A549 (cell line): ENCODE data around the gene DYNC1I1. TPM values are rescaled to one million over a fixed set of nuclear protein-coding genes. Genes with fewer than 3 reads are reported as not detected.

Experiments
- ATAC-seq, 2 experiments: fragments of 200-7000 bp in 1 of 2; fragments of >200 bp in 1 of 2; cut with Nextera tagmentation in 1 of 2; cut with Tn5 transposase in 1 of 2; 3 replicates each; pipeline versions ENCODE4 v1.8.0 to v1.9.1; 2018 to 2020; ENCODE audit warnings: mild to moderate bottlenecking in 1 of 2, moderate library complexity in 1 of 2
- CTCF ChIA-PET: fragments of 300-600 bp; sonication (Branson Sonifier 250); formaldehyde crosslinking; extraction: SDS; loops from one replicate; lab custom pipeline; 2021; ENCODE audit warnings: antibody characterized with exemption, inconsistent platforms; lab: Yijun Ruan, JAX
- POLR2A ChIA-PET: fragments of 350-600 bp; formaldehyde crosslinking; extraction: SDS; loops from one replicate; lab custom pipeline; 2021; ENCODE audit warnings: antibody characterized with exemption, inconsistent platforms; lab: Yijun Ruan, JAX
- DNase-seq, 2 experiments: peaks; one replicate each; pipeline versions ENCODE4 v3.0.0 to v3.0.0-alpha.2; 2011 to 2016; ENCODE audit warnings: low read depth in 1 of 2, low spot score in 1 of 2
- FAIRE-seq: peaks from 2 replicates; lab custom pipeline; 2011; peaks lifted over from hg19 to GRCh38; lab: Jason Lieb, UNC
- H3K27ac ChIP-seq, 2 experiments: fragments of >200 bp; sonication (Bioruptor Twin); formaldehyde crosslinking; 3 replicates each; pipeline ENCODE4 v1.5.1; 2016 to 2017
- H3K4me1 ChIP-seq: fragments of >200 bp; sonication (Bioruptor Twin); formaldehyde crosslinking; 3 replicates; pipeline ENCODE4 v1.6.1; 2016
- H3K4me2 ChIP-seq: fragments of >200 bp; sonication (Bioruptor Twin); formaldehyde crosslinking; 3 replicates; pipeline ENCODE4 v1.6.1; 2016
- H3K4me3 ChIP-seq: fragments of >200 bp; sonication (Bioruptor Twin); formaldehyde crosslinking; 3 replicates; pipeline ENCODE4 v1.5.1; 2016
- H3K9me3 ChIP-seq: fragments of >200 bp; sonication (Bioruptor Twin); formaldehyde crosslinking; 3 replicates; pipeline ENCODE4 v1.6.1; 2016
- BHLHE40 ChIP-seq: IDR thresholded peaks from 2 replicates; pipeline ENCODE4 v1.6.1; 2012; ENCODE audit warnings: low read depth, low read length, inconsistent platforms
- CBX2 ChIP-seq: fragments of 200-600 bp; sonication (generic); IDR thresholded peaks from 2 replicates; pipeline ENCODE4 v1.6.1; 2016; ENCODE audit warnings: low read depth, mild to moderate bottlenecking, borderline replicate concordance
- CBX8 ChIP-seq: fragments of 200-600 bp; sonication (generic); IDR thresholded peaks from 2 replicates; pipeline ENCODE4 v1.6.1; 2016
- CEBPB ChIP-seq, 2 experiments: fragments of >200 bp in 1 of 2; sonication (Bioruptor Twin) in 1 of 2; formaldehyde crosslinking in 1 of 2; IDR thresholded peaks; 2 replicates each; pipeline ENCODE4 v1.6.1; 2012 to 2016
- CHD2 ChIP-seq: fragments of 150-350 bp; IDR thresholded peaks from 2 replicates; pipeline ENCODE4 v1.6.1; 2014; ENCODE audit warnings: low read length; ENCODE audit not compliant: partially characterized antibody
- EP300 ChIP-seq, 2 experiments: fragments of >200 bp; sonication (Bioruptor Twin); formaldehyde crosslinking; IDR thresholded peaks; 2 replicates in 1 of 2; 3 replicates in 1 of 2; pipeline ENCODE4 v1.6.1; 2016 to 2017
- FOSB ChIP-seq: fragments of 250-450 bp; sonication (Bioruptor Pico); IDR thresholded peaks from 2 replicates; pipeline ENCODE4 v1.5.0; 2020; ENCODE audit warnings: mild to moderate bottlenecking, moderate library complexity
- FOSL2 ChIP-seq, 2 experiments: fragments of 450-650 bp in 1 of 2; fragments of >200 bp in 1 of 2; sonication (Bioruptor Twin) in 1 of 2; formaldehyde crosslinking; IDR thresholded peaks; 2 replicates each; pipeline versions ENCODE4 v1.5.0 to v1.6.1; 2016 to 2020; ENCODE audit warnings: mild to moderate bottlenecking in 1 of 2, moderate library complexity in 1 of 2
- FOXS1 ChIP-seq: fragments of 250-450 bp; sonication (Bioruptor Pico); IDR thresholded peaks from 2 replicates; pipeline ENCODE4 v1.5.0; 2020; ENCODE audit warnings: mild to moderate bottlenecking, moderate library complexity
- GATA3 ChIP-seq: IDR thresholded peaks from 2 replicates; pipeline ENCODE4 v1.6.1; 2012; ENCODE audit warnings: borderline replicate concordance
- HEYL ChIP-seq: fragments of 250-450 bp; sonication (Bioruptor Pico); IDR thresholded peaks from 2 replicates; pipeline ENCODE4 v1.8.0; 2021; ENCODE audit warnings: mild to moderate bottlenecking, moderate library complexity
- HOXA7 ChIP-seq: fragments of 250-450 bp; sonication (Bioruptor Pico); IDR thresholded peaks from 2 replicates; pipeline ENCODE4 v1.5.0; 2020; ENCODE audit warnings: mild to moderate bottlenecking, moderate library complexity
- HOXB5 ChIP-seq: fragments of 250-450 bp; sonication (Bioruptor Pico); IDR thresholded peaks from 2 replicates; pipeline ENCODE4 v1.5.0; 2020; ENCODE audit warnings: mild to moderate bottlenecking, moderate library complexity
- JUN ChIP-seq, 2 experiments: fragments of >200 bp; sonication (Bioruptor Twin); formaldehyde crosslinking; IDR thresholded peaks; 2 replicates in 1 of 2; 3 replicates in 1 of 2; pipeline ENCODE4 v1.6.1; 2016 to 2017
- KDM1A ChIP-seq: fragments of 200-600 bp; sonication (generic); IDR thresholded peaks from 2 replicates; pipeline ENCODE4 v1.6.1; 2016; ENCODE audit warnings: low read depth, mild to moderate bottlenecking
- KDM5A ChIP-seq: fragments of 200-600 bp; sonication (generic); IDR thresholded peaks from 2 replicates; pipeline ENCODE4 v1.6.1; 2016; ENCODE audit warnings: antibody characterized with exemption, mild to moderate bottlenecking
- MAZ ChIP-seq: fragments of 150-350 bp; IDR thresholded peaks from 2 replicates; pipeline ENCODE4 v1.6.1; 2014; ENCODE audit warnings: antibody characterized with exemption, low read depth, low read length, borderline replicate concordance
- NPAS2 ChIP-seq: fragments of 250-450 bp; sonication (Bioruptor Pico); IDR thresholded peaks from 2 replicates; pipeline ENCODE4 v1.8.0; 2022; ENCODE audit warnings: mild to moderate bottlenecking, moderate library complexity, borderline replicate concordance
- POLR2A ChIP-seq: IDR thresholded peaks from 2 replicates; pipeline ENCODE4 v1.6.1; 2012; ENCODE audit warnings: mild to moderate bottlenecking, low read length
- RNF2 ChIP-seq: fragments of 200-600 bp; sonication (generic); IDR thresholded peaks from 2 replicates; pipeline ENCODE4 v1.6.1; 2016; ENCODE audit warnings: low read depth, mild to moderate bottlenecking, antibody characterized with exemption, moderate library complexity, borderline replicate concordance
- SMC3 ChIP-seq: fragments of >200 bp; sonication (Bioruptor Twin); formaldehyde crosslinking; IDR thresholded peaks from 3 replicates; pipeline ENCODE4 v1.6.1; 2018; ENCODE audit warnings: inconsistent platforms
- SREBF2 ChIP-seq: fragments of 450-650 bp; IDR thresholded peaks from 2 replicates; pipeline ENCODE4 v1.6.1; 2014; ENCODE audit warnings: mild to moderate bottlenecking, moderate library complexity
- TFCP2L1 ChIP-seq: fragments of 250-450 bp; sonication (Bioruptor Pico); IDR thresholded peaks from 2 replicates; pipeline ENCODE4 v1.5.0; 2021; ENCODE audit warnings: mild to moderate bottlenecking
- TP53 ChIP-seq: fragments of 250-450 bp; sonication (Bioruptor Pico); IDR thresholded peaks from 2 replicates; pipeline ENCODE4 v1.5.0; 2021; ENCODE audit warnings: mild to moderate bottlenecking, moderate library complexity
- ZFP36 ChIP-seq: fragments of 450-650 bp; IDR thresholded peaks from 2 replicates; pipeline ENCODE4 v1.6.1; 2014; ENCODE audit warnings: borderline replicate concordance; ENCODE audit not compliant: partially characterized antibody
- ZSCAN20 ChIP-seq: fragments of 250-450 bp; sonication (Bioruptor Pico); IDR thresholded peaks from 2 replicates; pipeline ENCODE4 v1.8.0; 2022; ENCODE audit warnings: mild to moderate bottlenecking, moderate library complexity
- WGBS: methylation state at CpG from one replicate; pipeline ENCODE4 v1.1.6; 2017; ENCODE audit errors: missing lambda C conversion rate; 5-methylcytosine and 5-hydroxymethylcytosine counted together
- polyA plus RNA-seq, 4 experiments: library from polyadenylated mRNA; depleted of rRNA in 3 of 4; stranded (reverse); fragments of >200 nt; fragmentation: RNase III in 1 of 4; extraction: RNeasy Plus Mini Kit Qiagen cat#74134 plus additional on column Dnase treatment in 1 of 4; gene quantifications; 2 replicates in 3 of 4; 3 replicates in 1 of 4; pipeline ENCODE4 v1.2.3, GENCODE V29; 2011 to 2017
- TF ChIP-seq, protein P1 (sequence below): fragments of >200 bp; sonication (Bioruptor Twin); formaldehyde crosslinking; IDR thresholded peaks from 3 replicates; pipeline ENCODE4 v1.6.1; 2016
- TF ChIP-seq, protein P2 (sequence below): fragments of >200 bp; sonication (Bioruptor Twin); formaldehyde crosslinking; IDR thresholded peaks from 3 replicates; pipeline ENCODE4 v1.5.1; 2016
- TF ChIP-seq, protein P3 (sequence below): fragments of 200-600 bp; sonication (generic); IDR thresholded peaks from 2 replicates; pipeline ENCODE4 v1.6.1; 2016; ENCODE audit warnings: antibody characterized with exemption, mild to moderate bottlenecking, moderate library complexity
- TF ChIP-seq, protein P4 (sequence below): IDR thresholded peaks from 2 replicates; pipeline ENCODE4 v1.6.1; 2012
- TF ChIP-seq, protein P5 (sequence below): fragments of 450-650 bp; IDR thresholded peaks from 2 replicates; pipeline ENCODE4 v1.6.1; 2014; ENCODE audit warnings: antibody characterized with exemption

The DYNC1I1 gene
- polyA plus RNA-seq, 2 of the 4 experiments (the other 2 are of a cell fraction), result 0.04 TPM; not detected in 1

DNA sequence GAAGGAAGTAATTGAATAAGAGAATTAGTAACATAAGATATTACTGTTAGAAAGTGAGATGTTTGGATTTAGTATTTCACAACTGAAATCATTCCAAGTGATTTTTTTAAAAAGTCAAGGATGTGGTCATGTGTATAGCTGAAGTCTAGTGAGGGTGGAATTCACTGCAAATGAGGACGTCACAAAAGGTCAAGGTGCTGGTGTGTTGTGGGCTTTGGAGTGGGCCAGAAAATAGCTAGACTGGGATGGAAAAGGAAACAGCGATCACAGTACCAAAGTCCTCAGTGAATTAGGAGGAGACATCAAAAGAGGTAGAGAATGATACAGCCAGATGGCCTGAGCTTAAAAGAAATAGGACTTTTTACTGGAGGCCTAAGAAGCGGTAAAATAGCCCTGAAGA lies 272.8 kb downstream of the DYNC1I1 start:
- 7% methylated on average over 3 of the region's 3 CpGs for WGBS
- H3K4me2 ChIP-seq, result no peak overlapping the region
- no peak overlapping the region for H3K4me3 ChIP-seq
- FAIRE-seq, result no peak
- H3K9me3 ChIP-seq, result no peaks in the 10 kb centered on the region
- TF ChIP-seq, protein P1, sequence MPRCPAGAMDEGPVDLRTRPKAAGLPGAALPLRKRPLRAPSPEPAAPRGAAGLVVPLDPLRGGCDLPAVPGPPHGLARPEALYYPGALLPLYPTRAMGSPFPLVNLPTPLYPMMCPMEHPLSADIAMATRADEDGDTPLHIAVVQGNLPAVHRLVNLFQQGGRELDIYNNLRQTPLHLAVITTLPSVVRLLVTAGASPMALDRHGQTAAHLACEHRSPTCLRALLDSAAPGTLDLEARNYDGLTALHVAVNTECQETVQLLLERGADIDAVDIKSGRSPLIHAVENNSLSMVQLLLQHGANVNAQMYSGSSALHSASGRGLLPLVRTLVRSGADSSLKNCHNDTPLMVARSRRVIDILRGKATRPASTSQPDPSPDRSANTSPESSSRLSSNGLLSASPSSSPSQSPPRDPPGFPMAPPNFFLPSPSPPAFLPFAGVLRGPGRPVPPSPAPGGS, result no peak
- TF ChIP-seq FOSB (CRISPR knock-in tag) (no peak), KDM5A (no peak), MAZ (no peak), SREBF2 (no peak), KDM1A (no peak), RNF2 (no peak), POLR2A (no peak), SMC3 (no peak), BHLHE40 (no peak), HEYL (CRISPR knock-in tag) (no peak), JUN (IDR thresholded peaks at IDR 0.05) (no peak), TP53 (CRISPR knock-in tag) (no peak), ZFP36 (no peak), CBX2 (no peak), HOXA7 (no peak), GATA3 (no peak), NPAS2 (no peak)
- TF ChIP-seq, protein P2, sequence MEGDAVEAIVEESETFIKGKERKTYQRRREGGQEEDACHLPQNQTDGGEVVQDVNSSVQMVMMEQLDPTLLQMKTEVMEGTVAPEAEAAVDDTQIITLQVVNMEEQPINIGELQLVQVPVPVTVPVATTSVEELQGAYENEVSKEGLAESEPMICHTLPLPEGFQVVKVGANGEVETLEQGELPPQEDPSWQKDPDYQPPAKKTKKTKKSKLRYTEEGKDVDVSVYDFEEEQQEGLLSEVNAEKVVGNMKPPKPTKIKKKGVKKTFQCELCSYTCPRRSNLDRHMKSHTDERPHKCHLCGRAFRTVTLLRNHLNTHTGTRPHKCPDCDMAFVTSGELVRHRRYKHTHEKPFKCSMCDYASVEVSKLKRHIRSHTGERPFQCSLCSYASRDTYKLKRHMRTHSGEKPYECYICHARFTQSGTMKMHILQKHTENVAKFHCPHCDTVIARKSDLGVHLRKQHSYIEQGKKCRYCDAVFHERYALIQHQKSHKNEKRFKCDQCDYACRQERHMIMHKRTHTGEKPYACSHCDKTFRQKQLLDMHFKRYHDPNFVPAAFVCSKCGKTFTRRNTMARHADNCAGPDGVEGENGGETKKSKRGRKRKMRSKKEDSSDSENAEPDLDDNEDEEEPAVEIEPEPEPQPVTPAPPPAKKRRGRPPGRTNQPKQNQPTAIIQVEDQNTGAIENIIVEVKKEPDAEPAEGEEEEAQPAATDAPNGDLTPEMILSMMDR, result no peak
- TF ChIP-seq, all 56 proteins: peak for 0
- POLR2A ChIA-PET, result no interaction called here
- CTCF ChIA-PET, result interaction anchor here (1.1 kb wide), 1 partner anchor 8 kb away, joined by 3 read pairs; no protein-coding TSS in a partner anchor
- Histone ChIP-seq H3K27ac (no peak overlapping the region), H3K4me1 (no peaks in the 10 kb centered on the region)
- DNase-seq (no peak), ATAC-seq (no peak)

DNA sequence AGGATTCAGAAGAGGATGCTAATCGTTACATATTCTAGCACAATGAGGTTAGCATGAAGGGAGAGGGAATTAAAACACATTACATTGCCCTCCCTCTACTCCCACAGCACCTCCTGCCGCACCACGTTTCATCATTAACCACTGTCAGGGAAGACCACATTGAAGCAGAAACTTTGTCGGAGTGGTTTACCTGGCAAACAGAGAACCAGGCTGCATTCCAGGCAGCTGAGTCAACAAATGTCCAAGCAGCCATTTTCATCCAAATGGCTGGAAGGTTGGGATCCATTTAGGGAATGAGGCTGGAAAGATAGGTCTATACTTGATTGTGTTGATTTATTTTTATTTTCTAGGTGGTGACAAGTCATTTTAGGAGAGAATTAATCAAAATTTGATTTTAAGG lies 273.6 kb downstream of the DYNC1I1 start:
- Histone ChIP-seq H3K4me2 (no peak overlapping the region), H3K4me3 (no peak overlapping the region), H3K9me3 (no peaks in the 10 kb centered on the region), H3K27ac (no peak overlapping the region), H3K4me1 (no peaks in the 10 kb centered on the region)
- TF ChIP-seq JUN (IDR thresholded peaks at IDR 0.05) (no peak), CEBPB (IDR thresholded peaks at IDR 0.05) (no peak), CBX8 (no peak), BHLHE40 (no peak), FOXS1 (CRISPR knock-in tag) (no peak), EP300 (IDR thresholded peaks at IDR 0.05) (no peak), CBX2 (no peak), FOSL2 (IDR thresholded peaks at IDR 0.05) (no peak), FOSL2 (CRISPR knock-in tag; IDR thresholded peaks at IDR 0.05) (no peak), HOXB5 (no peak), ZSCAN20 (CRISPR knock-in tag) (no peak), TFCP2L1 (no peak), CHD2 (no peak)
- TF ChIP-seq, protein P3, sequence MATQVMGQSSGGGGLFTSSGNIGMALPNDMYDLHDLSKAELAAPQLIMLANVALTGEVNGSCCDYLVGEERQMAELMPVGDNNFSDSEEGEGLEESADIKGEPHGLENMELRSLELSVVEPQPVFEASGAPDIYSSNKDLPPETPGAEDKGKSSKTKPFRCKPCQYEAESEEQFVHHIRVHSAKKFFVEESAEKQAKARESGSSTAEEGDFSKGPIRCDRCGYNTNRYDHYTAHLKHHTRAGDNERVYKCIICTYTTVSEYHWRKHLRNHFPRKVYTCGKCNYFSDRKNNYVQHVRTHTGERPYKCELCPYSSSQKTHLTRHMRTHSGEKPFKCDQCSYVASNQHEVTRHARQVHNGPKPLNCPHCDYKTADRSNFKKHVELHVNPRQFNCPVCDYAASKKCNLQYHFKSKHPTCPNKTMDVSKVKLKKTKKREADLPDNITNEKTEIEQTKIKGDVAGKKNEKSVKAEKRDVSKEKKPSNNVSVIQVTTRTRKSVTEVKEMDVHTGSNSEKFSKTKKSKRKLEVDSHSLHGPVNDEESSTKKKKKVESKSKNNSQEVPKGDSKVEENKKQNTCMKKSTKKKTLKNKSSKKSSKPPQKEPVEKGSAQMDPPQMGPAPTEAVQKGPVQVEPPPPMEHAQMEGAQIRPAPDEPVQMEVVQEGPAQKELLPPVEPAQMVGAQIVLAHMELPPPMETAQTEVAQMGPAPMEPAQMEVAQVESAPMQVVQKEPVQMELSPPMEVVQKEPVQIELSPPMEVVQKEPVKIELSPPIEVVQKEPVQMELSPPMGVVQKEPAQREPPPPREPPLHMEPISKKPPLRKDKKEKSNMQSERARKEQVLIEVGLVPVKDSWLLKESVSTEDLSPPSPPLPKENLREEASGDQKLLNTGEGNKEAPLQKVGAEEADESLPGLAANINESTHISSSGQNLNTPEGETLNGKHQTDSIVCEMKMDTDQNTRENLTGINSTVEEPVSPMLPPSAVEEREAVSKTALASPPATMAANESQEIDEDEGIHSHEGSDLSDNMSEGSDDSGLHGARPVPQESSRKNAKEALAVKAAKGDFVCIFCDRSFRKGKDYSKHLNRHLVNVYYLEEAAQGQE, result no peak
- TF ChIP-seq, protein P4, sequence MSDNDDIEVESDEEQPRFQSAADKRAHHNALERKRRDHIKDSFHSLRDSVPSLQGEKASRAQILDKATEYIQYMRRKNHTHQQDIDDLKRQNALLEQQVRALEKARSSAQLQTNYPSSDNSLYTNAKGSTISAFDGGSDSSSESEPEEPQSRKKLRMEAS, result no peak
- TF ChIP-seq, protein P5, sequence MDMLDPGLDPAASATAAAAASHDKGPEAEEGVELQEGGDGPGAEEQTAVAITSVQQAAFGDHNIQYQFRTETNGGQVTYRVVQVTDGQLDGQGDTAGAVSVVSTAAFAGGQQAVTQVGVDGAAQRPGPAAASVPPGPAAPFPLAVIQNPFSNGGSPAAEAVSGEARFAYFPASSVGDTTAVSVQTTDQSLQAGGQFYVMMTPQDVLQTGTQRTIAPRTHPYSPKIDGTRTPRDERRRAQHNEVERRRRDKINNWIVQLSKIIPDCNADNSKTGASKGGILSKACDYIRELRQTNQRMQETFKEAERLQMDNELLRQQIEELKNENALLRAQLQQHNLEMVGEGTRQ, result no peak
- ChIA-PET POLR2A (no interaction called here), CTCF (interaction anchor here (1.1 kb wide), 1 partner anchor 9 kb away, joined by 3 read pairs; no protein-coding TSS in a partner anchor)
- WGBS, result 18% methylated on average over 4 of the region's 4 CpGs
- FAIRE-seq, result no peak
- no peak for DNase-seq
- no peak for ATAC-seq
